ENCODE results near the gene COL25A1.
A peak's percentile ranks its signal among the peaks of the same experiment; 100 is the strongest.
"Not testable (repeated sequence)": the region's sequence is repeated elsewhere in the genome, so short reads cannot be mapped to it uniquely, and the experiment has no call there.

The COL25A1 gene

GRCh38 chr4:109046471-109047201 lies 255.8 kb downstream of the COL25A1 start:
- DNase-seq (ENCODE audit: low read depth): peak; percentile 74

GRCh38 chr4:109044431-109044830 lies 258.0 kb downstream of the COL25A1 start:
- no peak for DNase-seq (ENCODE audit: low read depth)

- no peak for DNase-seq (ENCODE audit: low read depth)
Measured at GRCh38 chr4:109043286-109043685, 259.2 kb downstream of the COL25A1 start.

DNA sequence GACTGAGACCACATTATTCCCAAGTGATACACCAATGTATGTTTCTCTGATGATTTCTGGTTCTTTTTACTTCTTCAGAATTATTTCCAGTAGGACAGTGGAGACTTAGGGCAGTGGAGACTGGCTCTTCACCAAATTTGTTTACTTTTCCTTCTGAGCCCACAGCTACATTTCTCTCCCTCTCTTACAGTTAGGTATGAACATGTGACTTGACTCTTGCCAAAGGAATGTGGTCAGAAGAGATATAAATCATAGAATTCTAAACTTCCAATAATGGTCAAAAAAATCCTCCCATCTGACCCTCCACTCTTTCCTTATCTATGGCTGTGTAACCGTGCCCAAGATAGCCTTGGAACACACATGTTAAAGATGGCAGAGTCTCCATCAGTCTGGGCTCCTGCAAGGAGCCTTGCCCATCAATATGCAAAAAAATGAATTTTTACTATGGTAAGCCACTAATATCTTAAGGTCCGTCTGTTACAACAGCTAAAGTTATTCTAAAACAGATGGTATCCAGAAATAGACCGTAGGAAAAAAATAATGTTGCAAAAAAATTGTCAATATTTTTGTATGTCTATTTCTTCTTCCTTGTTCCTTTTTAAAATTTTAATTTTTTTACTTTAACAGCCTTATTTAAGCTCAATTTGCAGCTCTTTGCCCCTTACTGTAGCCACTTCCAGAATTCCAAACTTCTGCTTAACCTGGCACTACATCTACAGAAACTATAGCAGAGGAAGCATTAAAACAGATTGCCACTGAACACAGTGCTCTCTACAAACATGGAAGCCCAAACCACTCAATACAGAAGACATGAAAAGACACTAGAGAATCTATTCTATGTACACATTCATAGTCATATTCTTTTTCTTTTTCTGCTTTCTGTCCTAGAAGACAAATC lies 260.7 kb downstream of the COL25A1 start:
- DNase-seq (ENCODE audit: low read depth): no peak

GRCh38 chr4:109040441-109040840 lies 262.0 kb downstream of the COL25A1 start:
- no peak for DNase-seq (ENCODE audit: low read depth)

DNA sequence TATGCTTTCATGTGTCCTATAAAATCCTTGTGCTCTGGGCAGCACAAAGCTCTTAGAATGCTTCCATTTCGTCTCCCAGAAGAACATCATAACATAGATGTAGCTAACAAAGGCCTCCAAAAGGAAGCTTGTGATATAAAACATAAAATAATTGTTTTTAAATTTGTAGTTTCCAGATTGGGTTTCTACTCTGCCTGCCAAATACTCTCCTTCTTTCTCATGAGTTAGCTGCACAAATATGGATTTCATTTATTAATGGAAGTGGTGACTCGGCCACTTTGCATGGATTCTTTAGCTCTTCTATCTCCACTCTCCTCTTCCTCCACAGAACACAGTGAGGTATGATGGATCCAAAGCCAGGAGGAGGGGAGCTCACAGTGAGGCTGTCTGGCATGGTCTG lies 265.4 kb downstream of the COL25A1 start:
- no peak for DNase-seq (ENCODE audit: low read depth)

GRCh38 chr4:109033993-109034392 lies 268.5 kb downstream of the COL25A1 start:
- no peak for DNase-seq (ENCODE audit: low read depth)

DNA sequence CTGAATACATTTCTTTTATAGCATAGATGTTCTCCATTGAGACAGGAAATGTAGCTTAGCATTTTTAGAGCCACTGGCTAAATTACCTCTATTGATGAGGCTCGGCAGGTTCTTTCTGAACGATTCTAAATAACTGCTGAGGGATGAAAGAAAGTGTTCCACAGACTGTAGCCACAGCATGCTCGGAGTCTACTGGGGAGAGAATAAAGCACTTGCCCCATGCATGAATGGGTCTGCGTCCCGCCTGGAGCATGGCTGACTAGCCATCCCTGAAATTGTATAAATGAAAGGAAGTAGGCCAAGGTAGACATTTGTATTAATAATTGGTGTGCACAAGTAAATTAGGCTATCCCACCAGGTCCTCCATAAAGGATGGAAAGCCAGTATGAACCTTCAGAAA lies 269.8 kb downstream of the COL25A1 start:
- DNase-seq (ENCODE audit: low read depth): no peak

DNA sequence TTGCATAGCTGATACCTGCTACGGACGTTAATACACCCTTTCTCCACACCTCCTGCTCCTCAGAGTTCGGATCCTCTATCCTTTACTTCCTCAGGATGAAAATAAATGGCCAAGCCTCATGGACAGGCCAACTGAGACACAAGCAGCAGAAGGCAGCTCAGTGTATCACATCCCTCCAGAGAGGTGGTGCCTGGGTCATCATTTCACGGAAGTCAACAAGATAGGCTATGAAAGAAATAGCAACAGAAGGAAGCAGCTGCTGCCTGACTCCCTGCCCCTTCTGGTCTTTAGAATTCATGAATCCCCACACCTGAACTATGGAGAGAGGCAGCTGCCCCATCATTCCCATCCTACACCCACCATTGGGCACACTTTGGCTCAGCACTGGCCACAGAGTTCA lies 272.5 kb downstream of the COL25A1 start:
- no peak for DNase-seq (ENCODE audit: low read depth)

GRCh38 chr4:109027016-109027500 lies 275.4 kb downstream of the COL25A1 start:
- DNase-seq (ENCODE audit: low read depth): no peak

- no peak for DNase-seq (ENCODE audit: low read depth)
Measured at GRCh38 chr4:109026588-109026987, 275.9 kb downstream of the COL25A1 start.

DNA sequence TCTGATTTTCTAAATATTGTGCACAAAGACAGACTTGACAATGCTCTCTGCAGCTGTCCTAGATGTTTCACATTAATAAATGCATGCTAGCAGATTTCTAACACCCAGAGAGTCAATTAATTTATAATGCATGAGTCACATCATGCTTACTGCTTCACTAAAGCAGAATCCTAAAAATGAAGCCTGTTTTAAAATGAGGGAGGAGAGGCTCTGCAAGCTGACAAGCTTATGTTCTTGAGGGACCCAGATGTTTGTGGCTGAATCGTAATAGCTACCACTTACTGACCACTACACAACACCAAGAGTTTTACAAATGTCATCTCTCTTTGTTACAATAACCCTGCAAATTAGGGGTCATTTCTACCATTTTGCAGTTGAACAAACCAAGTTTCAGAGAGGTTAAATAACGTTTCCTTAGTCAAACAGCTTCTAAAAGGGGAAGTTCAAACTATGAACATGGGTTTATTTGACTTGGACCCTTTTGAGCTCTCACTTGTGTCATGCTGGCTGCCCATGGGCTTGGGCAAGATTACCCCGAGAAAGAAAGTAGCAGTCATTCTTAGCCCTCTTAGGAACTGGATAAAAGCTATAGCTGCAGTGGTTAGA lies 276.9 kb downstream of the COL25A1 start:
- no peak for DNase-seq (ENCODE audit: low read depth)

- no peak for DNase-seq (ENCODE audit: low read depth)
Measured at GRCh38 chr4:109022961-109023360, 279.5 kb downstream of the COL25A1 start.

GRCh38 chr4:109021630-109022029 lies 280.8 kb downstream of the COL25A1 start:
- DNase-seq (ENCODE audit: low read depth): not testable (repeated sequence)

DNA sequence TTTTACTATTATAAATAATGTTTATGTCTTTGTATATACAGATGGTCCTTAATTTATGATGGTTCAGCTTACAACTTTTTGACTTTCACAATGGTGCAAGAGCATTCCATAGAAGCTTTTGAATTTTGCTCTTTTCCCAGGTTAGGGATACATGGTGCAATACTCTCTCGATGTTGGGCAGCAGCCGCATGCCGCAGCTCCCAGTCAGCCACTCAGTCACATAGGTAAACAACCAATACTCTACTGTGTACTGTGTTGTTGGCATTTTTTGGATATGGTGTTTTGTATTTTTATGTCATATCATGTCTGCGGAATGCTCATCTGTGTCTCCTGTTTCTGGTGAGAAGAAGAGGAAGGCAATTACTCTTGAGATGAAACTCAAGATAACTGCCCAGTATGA lies 281.6 kb downstream of the COL25A1 start:
- no peak for DNase-seq (ENCODE audit: low read depth)

DNA sequence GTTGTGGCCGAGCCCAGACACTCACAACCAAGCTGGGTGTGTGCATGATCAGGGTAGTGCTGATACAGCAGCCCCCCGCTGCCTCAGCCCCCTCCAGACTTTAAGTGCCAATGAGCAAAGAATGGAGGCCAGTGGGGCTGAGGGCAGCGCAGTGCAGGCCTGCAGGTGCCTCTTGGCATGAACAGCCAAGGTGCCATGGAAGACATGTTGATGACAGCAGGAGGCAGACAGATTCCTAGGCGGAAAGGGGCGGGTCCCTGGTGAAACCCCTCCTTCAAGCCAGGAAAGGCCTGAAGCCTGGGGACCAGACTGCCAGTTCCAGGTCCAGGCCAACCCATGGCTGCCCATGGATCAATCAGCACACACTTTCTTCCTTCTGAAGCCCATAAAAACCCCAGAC lies 286.3 kb downstream of the COL25A1 start:
- no peak for DNase-seq (ENCODE audit: low read depth)

GRCh38 chr4:109015413-109015810 lies 287.0 kb downstream of the COL25A1 start:
- DNase-seq (ENCODE audit: low read depth): no peak

DNA sequence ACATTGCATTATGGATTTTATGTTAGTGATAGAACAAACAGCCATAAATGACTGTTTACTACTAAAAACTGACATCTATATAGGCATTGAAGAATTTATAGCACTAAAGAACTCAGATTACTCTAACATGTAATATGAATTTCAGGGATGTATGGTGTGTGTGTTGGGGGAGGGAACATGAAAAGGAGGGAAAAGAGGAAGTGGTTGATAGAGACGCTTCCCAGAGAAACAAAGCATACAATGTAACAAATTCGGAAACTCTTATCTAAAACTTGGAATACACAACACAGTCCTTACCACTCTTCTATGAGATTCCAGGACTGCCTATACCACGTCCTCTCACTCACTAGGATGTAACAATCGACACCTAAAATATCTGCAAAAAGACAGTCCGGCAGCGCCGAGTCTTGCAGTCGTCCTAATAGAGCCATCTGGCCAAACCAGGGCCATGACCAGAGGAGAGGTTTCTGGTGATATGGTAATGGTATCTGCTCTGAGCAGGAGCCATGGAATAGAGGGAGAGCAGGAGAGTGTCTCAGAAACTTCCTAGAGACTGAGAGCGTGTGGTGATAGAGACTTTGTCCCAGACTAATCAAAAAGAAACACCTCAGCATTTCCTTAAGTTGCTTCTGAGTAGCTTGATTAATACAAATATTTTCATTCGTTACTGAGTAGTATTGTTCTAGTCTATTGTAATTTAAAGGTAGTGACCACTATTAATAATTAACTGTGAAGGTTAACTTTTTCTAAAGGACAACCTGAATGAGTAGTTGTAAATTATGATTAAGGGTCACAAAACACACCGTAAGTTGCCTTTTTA lies 287.7 kb downstream of the COL25A1 start:
- DNase-seq (ENCODE audit: low read depth): no peak

GRCh38 chr4:109012286-109012880 lies 290.1 kb downstream of the COL25A1 start:
- DNase-seq (ENCODE audit: low read depth): no peak

- no peak for DNase-seq (ENCODE audit: low read depth)
Measured at GRCh38 chr4:109011241-109012026, 291.0 kb downstream of the COL25A1 start.

- no peak for DNase-seq (ENCODE audit: low read depth)
Measured at GRCh38 chr4:109010521-109010920, 291.9 kb downstream of the COL25A1 start.

Measured in fibroblast of the conjunctiva (primary cell).